Activated CD4-positive, alpha-beta memory T cell treated with anti-CD3 and anti-CD28 coated beads, Interleukin-2, amount 10 ng/mL, durations not matched to agents 7 days and 5 days (primary cell): ENCODE data around the gene DNER. TPM values are rescaled to one million over a fixed set of nuclear protein-coding genes. Genes with fewer than 3 reads are reported as not detected.
"Not testable (repeated sequence)": the region's sequence is repeated elsewhere in the genome, so short reads cannot be mapped to it uniquely, and the experiment has no call there.

Experiments
- CTCF ChIA-PET: fragments of 350-600 bp; sonication (Branson Sonifier 250); formaldehyde crosslinking; loops from one replicate; lab custom pipeline; 2021; ENCODE audit warnings: antibody characterized with exemption, inconsistent platforms; lab: Charles Lee
- POLR2A ChIA-PET: fragments of 350-600 bp; sonication (Branson Sonifier 250); formaldehyde crosslinking; loops from one replicate; lab custom pipeline; 2021; ENCODE audit warnings: antibody characterized with exemption; lab: Charles Lee
- DNase-seq: peaks from one replicate; pipeline ENCODE4 v3.0.0-alpha.2; 2020
- H3K27ac Mint-ChIP-seq: one replicate; pipeline ENCODE4 v1.8.0; 2021; ENCODE audit warnings: mild to moderate bottlenecking, mixed read lengths
- H3K27me3 Mint-ChIP-seq: one replicate; pipeline ENCODE4 v1.8.0; 2021; ENCODE audit warnings: mixed read lengths
- H3K36me3 Mint-ChIP-seq: one replicate; pipeline ENCODE4 v1.8.0; 2021; ENCODE audit warnings: low read depth, mixed read lengths
- H3K4me1 Mint-ChIP-seq: one replicate; pipeline ENCODE4 v1.8.0; 2021; ENCODE audit warnings: mixed read lengths
- H3K4me3 Mint-ChIP-seq: one replicate; pipeline ENCODE4 v1.8.0; 2021; ENCODE audit warnings: mild to moderate bottlenecking, mixed read lengths
- H3K9me3 Mint-ChIP-seq: one replicate; pipeline ENCODE4 v1.8.0; 2021; ENCODE audit warnings: mixed read lengths
- total RNA-seq, 2 experiments: library from RNA; stranded (reverse); gene quantifications; one replicate each; pipeline ENCODE4 v1.2.3, GENCODE V29; 2021

Gene DNER
- total RNA-seq, 2 experiments from 2014 or later: not detected

- ChIA-PET CTCF (no interaction called here), POLR2A (no interaction called here)
- DNase-seq: no peak
- Mint-ChIP-seq H3K27ac (no peak overlapping the region), H3K36me3 (no peaks in the 10 kb centered on the region), H3K9me3 (no peaks in the 10 kb centered on the region), H3K27me3 (no peaks in the 10 kb centered on the region), H3K4me1 (no peaks in the 10 kb centered on the region), H3K4me3 (no peak overlapping the region)
Measured at GRCh38 chr2:229342376-229342775, 372.0 kb downstream of the DNER start.

GRCh38 chr2:229340086-229340760 lies 374.1 kb downstream of the DNER start:
- H3K9me3 Mint-ChIP-seq: no peaks in the 10 kb centered on the region
- H3K27me3 Mint-ChIP-seq: no peaks in the 10 kb centered on the region
- no peak overlapping the region for H3K4me3 Mint-ChIP-seq
- ChIA-PET POLR2A (no interaction called here), CTCF (no interaction called here)
- no peak overlapping the region for H3K27ac Mint-ChIP-seq
- DNase-seq: no peak
- H3K36me3 Mint-ChIP-seq: no peaks in the 10 kb centered on the region
- no peaks in the 10 kb centered on the region for H3K4me1 Mint-ChIP-seq

GRCh38 chr2:229339618-229340017 lies 374.7 kb downstream of the DNER start:
- Mint-ChIP-seq H3K4me3 (no peak overlapping the region), H3K36me3 (no peaks in the 10 kb centered on the region), H3K9me3 (no peaks in the 10 kb centered on the region), H3K27me3 (no peaks in the 10 kb centered on the region), H3K4me1 (no peaks in the 10 kb centered on the region), H3K27ac (no peak overlapping the region)
- ChIA-PET POLR2A (no interaction called here), CTCF (no interaction called here)
- DNase-seq: no peak

GRCh38 chr2:229339171-229339570 lies 375.2 kb downstream of the DNER start:
- CTCF ChIA-PET, H3K4me1 Mint-ChIP-seq, H3K9me3 Mint-ChIP-seq, DNase-seq, H3K27me3 Mint-ChIP-seq, H3K36me3 Mint-ChIP-seq, H3K27ac Mint-ChIP-seq, POLR2A ChIA-PET, H3K4me3 Mint-ChIP-seq: not testable (repeated sequence)

GRCh38 chr2:229335877-229336346 lies 378.4 kb downstream of the DNER start:
- no peaks in the 10 kb centered on the region for H3K27me3 Mint-ChIP-seq
- no peak overlapping the region for H3K27ac Mint-ChIP-seq
- H3K36me3 Mint-ChIP-seq: no peaks in the 10 kb centered on the region
- no peaks in the 10 kb centered on the region for H3K9me3 Mint-ChIP-seq
- no peak overlapping the region for H3K4me3 Mint-ChIP-seq
- no peak for DNase-seq
- CTCF ChIA-PET: no interaction called here
- POLR2A ChIA-PET: no interaction called here
- H3K4me1 Mint-ChIP-seq: no peaks in the 10 kb centered on the region

GRCh38 chr2:229335330-229335729 lies 379.0 kb downstream of the DNER start:
- H3K36me3 Mint-ChIP-seq: no peaks in the 10 kb centered on the region
- no peak overlapping the region for H3K4me3 Mint-ChIP-seq
- no peak for DNase-seq
- H3K27me3 Mint-ChIP-seq: no peaks in the 10 kb centered on the region
- H3K4me1 Mint-ChIP-seq: no peaks in the 10 kb centered on the region
- ChIA-PET CTCF (no interaction called here), POLR2A (no interaction called here)
- H3K9me3 Mint-ChIP-seq: no peaks in the 10 kb centered on the region
- H3K27ac Mint-ChIP-seq: no peak overlapping the region

- DNase-seq: no peak
- no peaks in the 10 kb centered on the region for H3K36me3 Mint-ChIP-seq
- CTCF ChIA-PET: no interaction called here
- H3K27me3 Mint-ChIP-seq: no peaks in the 10 kb centered on the region
- no peak overlapping the region for H3K4me3 Mint-ChIP-seq
- POLR2A ChIA-PET: no interaction called here
- no peak overlapping the region for H3K27ac Mint-ChIP-seq
- no peaks in the 10 kb centered on the region for H3K4me1 Mint-ChIP-seq
- no peaks in the 10 kb centered on the region for H3K9me3 Mint-ChIP-seq
Measured at GRCh38 chr2:229330952-229331351, 383.4 kb downstream of the DNER start.

- H3K36me3 Mint-ChIP-seq: no peaks in the 10 kb centered on the region
- POLR2A ChIA-PET: no interaction called here
- peaks cover 3% of the 10 kb centered on the region for H3K9me3 Mint-ChIP-seq
Measured at GRCh38 chr2:229319558-229319957, 394.8 kb downstream of the DNER start.

GRCh38 chr2:229314117-229314516 lies 400.2 kb downstream of the DNER start:
- POLR2A ChIA-PET: no interaction called here

More at GRCh38 chr2:229319558-229319957, 394.8 kb downstream of the DNER start:
- Mint-ChIP-seq H3K4me3 (no peak overlapping the region), H3K27ac (no peak overlapping the region), H3K4me1 (no peaks in the 10 kb centered on the region), H3K27me3 (no peaks in the 10 kb centered on the region)
- no peak for DNase-seq
- CTCF ChIA-PET: no interaction called here

GRCh38 chr2:229313591-229313990 lies 400.8 kb downstream of the DNER start:
- Mint-ChIP-seq H3K4me1 (no peaks in the 10 kb centered on the region), H3K9me3 (no peaks in the 10 kb centered on the region), H3K27ac (no peak overlapping the region), H3K4me3 (no peak overlapping the region), H3K27me3 (no peaks in the 10 kb centered on the region), H3K36me3 (no peaks in the 10 kb centered on the region)
- CTCF ChIA-PET: no interaction called here
- no peak for DNase-seq
- POLR2A ChIA-PET: no interaction called here

More at GRCh38 chr2:229314117-229314516, 400.2 kb downstream of the DNER start:
- H3K27me3 Mint-ChIP-seq: no peaks in the 10 kb centered on the region
- H3K27ac Mint-ChIP-seq: no peak overlapping the region
- H3K36me3 Mint-ChIP-seq: no peaks in the 10 kb centered on the region
- no peak for DNase-seq
- CTCF ChIA-PET: no interaction called here
- no peak overlapping the region for H3K4me3 Mint-ChIP-seq
- no peaks in the 10 kb centered on the region for H3K4me1 Mint-ChIP-seq
- H3K9me3 Mint-ChIP-seq: no peaks in the 10 kb centered on the region

Other genes starting within 250 kb of the DNER start
- gene TRIP12, start 207.5 kb upstream of the DNER start, total RNA-seq: 100 to 1,000 TPM; 224 to 229 TPM
- 1 to 10 TPM in 1 of 2 experiments, under 1 TPM in 1; 0.71 to 1.1 TPM for gene FBXO36, start 207.9 kb upstream of the DNER start, total RNA-seq